H1 (cell line): ENCODE data around the gene BCL2. TPM values are rescaled to one million over a fixed set of nuclear protein-coding genes. Genes with fewer than 3 reads are reported as not detected.

Experiments
- CREB1 ChIP-seq: IDR thresholded peaks from 2 replicates; pipeline ENCODE4 v1.6.1; 2012; ENCODE audit warnings: inconsistent platforms
- GABPA ChIP-seq: IDR thresholded peaks from 2 replicates; pipeline ENCODE4 v1.6.1; 2011; ENCODE audit warnings: mild to moderate bottlenecking, low read length, moderate library complexity, borderline replicate concordance; ENCODE audit not compliant: insufficient read depth
- polyA plus RNA-seq, 7 experiments: library from polyadenylated mRNA; depleted of rRNA in 3 of 7; stranded (reverse) in 5 of 7; unstranded in 2 of 7; fragments of >200 nt in 5 of 7; fragments of 200-250 nt in 2 of 7; gene quantifications; 1 replicate in 5 of 7; 2 replicates in 1 of 7; 4 replicates in 1 of 7; pipeline versions ENCODE4 v1.2.1 to v1.2.3, GENCODE V29; 2011 to 2013; ENCODE audit warnings: missing spikeins in 2 of 7, mixed read lengths in 2 of 7
- total RNA-seq: library from RNA; stranded (reverse); fragmentation: NEBNext Ultra II Directional; extraction: Animal tissue kit (Norgen Biotek cat#: 25700); gene quantifications from 2 replicates; pipeline ENCODE4 v1.2.1, GENCODE V29; 2021

The BCL2 gene
- total and polyA plus RNA-seq, 2 of the 8 experiments (the other 6 are each of a cell fraction or from before 2014, with no cell fraction given) = 0.59 to 4.5 TPM

GRCh38 chr18:63284827-63285733, 34.5 kb downstream of the BCL2 start (continued):
- no peak for TF ChIP-seq GABPA
- no peak for TF ChIP-seq CREB1
- TF ChIP-seq, all 59 proteins: peak for 0
